SK-N-SH treated with all-trans-retinoic acid at 6 μM for 48 hours (cell line): ENCODE measurements around the gene SLAMF1.

Experiments
- PPARA ChIP-seq: fragments of 250-450 bp; sonication (Bioruptor Pico); IDR thresholded peaks from 2 replicates; pipeline ENCODE4 v1.5.0; 2020; ENCODE audit warnings: mild to moderate bottlenecking, borderline replicate concordance
- ZNF70 ChIP-seq: fragments of 450-650 bp; formaldehyde crosslinking; IDR thresholded peaks from 2 replicates; pipeline ENCODE4 v1.5.0; 2020; ENCODE audit warnings: mild to moderate bottlenecking, moderate library complexity
- TF ChIP-seq, protein P1 (sequence below): fragments of 250-450 bp; sonication (Bioruptor Pico); IDR thresholded peaks from 2 replicates; pipeline ENCODE4 v1.8.0; 2020; ENCODE audit warnings: mild to moderate bottlenecking, moderate library complexity, borderline replicate concordance

DNA sequence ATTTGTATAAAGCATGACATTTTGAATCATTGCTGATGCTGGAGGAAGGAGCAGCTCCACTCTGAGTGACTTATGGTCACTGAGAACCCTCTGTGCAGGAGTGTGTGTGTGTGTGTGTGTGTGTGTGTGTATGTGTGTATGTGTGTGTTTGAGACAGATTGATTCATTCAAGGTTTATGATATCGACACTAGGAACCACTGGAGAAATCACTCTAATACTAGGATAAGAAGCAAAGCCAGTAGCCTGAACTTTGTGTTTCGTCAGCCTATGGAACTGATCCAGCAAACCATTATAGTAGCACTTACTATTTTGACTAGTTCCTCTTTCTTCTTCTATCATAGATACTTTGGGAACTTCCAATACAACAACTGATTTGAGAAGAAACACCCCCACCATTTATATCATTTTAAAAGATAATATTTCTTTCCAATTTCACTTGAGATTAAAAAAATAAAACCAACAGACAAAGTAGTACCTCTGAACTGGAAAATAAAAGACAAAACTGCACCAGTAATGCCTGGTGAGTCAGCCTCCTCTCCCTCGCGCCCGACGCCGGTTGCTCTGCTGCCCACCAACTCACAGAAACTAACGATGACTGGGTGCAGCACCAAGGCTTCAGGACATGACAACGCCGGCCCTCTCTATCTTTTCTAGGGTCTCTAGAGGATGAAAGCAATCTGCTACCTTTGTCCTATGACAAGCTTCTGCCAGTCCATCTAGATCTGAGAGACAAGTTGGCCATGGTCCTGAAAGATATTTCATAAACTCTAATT, 20.9 kb downstream of the SLAMF1 start:
- TF ChIP-seq, protein P1, sequence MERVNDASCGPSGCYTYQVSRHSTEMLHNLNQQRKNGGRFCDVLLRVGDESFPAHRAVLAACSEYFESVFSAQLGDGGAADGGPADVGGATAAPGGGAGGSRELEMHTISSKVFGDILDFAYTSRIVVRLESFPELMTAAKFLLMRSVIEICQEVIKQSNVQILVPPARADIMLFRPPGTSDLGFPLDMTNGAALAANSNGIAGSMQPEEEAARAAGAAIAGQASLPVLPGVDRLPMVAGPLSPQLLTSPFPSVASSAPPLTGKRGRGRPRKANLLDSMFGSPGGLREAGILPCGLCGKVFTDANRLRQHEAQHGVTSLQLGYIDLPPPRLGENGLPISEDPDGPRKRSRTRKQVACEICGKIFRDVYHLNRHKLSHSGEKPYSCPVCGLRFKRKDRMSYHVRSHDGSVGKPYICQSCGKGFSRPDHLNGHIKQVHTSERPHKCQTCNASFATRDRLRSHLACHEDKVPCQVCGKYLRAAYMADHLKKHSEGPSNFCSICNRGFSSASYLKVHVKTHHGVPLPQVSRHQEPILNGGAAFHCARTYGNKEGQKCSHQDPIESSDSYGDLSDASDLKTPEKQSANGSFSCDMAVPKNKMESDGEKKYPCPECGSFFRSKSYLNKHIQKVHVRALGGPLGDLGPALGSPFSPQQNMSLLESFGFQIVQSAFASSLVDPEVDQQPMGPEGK: no peak
- TF ChIP-seq PPARA (CRISPR knock-in tag): no peak
- TF ChIP-seq ZNF70 (CRISPR knock-in tag): no peak
